GM20000 (cell line): Measurements from ENCODE around the gene CNPPD1.
A peak's percentile ranks its signal among the peaks of the same experiment; 100 is the strongest.

Experiments used
- DNase-seq: peaks from one replicate; pipeline ENCODE4 v3.0.0; 2012; ENCODE audit warnings: low spot score
- TF ChIP-seq, protein P1 (sequence below): IDR thresholded peaks from 2 replicates; pipeline ENCODE4 v1.5.1; 2012; ENCODE audit warnings: mild to moderate bottlenecking, control low read depth; ENCODE audit errors: extremely low read depth, missing control alignments

CNPPD1 gene

DNA sequence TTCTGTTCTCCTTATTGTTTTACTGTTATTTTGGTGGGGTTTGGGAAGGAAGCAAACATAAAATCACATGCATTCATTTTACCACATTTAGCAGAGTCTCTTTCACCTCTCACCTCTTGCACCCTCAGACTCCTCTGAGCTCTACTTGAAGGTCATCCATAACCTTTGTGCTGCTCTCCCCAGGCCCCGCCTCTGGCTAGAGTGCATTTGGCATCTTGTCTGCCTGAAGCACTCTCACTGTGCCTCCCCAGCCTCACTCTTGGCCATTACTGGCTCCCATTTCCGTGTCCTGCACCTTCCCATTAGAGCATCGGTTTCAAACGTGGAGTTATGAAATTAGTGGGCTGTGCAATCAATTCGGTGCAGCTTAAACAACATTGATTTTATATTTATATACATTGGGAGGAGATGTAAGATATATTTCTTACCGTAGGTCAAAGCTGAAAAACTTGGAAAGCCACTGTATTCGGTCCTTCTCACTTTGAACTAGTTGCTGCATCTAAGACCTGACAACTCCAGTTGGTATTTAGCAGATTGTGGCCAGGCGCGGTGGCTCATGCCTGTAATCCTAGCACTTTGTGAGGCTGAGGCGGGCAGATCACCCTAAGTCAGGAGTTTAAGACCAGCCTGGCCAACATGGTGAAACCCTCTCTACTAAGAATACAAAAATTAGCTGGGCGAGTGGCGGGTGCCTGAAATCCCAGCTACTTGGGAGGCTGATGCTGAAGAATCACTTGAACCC, 22.9 kb upstream of the CNPPD1 start:
- DNase-seq = no peak
- TF ChIP-seq, protein P1, sequence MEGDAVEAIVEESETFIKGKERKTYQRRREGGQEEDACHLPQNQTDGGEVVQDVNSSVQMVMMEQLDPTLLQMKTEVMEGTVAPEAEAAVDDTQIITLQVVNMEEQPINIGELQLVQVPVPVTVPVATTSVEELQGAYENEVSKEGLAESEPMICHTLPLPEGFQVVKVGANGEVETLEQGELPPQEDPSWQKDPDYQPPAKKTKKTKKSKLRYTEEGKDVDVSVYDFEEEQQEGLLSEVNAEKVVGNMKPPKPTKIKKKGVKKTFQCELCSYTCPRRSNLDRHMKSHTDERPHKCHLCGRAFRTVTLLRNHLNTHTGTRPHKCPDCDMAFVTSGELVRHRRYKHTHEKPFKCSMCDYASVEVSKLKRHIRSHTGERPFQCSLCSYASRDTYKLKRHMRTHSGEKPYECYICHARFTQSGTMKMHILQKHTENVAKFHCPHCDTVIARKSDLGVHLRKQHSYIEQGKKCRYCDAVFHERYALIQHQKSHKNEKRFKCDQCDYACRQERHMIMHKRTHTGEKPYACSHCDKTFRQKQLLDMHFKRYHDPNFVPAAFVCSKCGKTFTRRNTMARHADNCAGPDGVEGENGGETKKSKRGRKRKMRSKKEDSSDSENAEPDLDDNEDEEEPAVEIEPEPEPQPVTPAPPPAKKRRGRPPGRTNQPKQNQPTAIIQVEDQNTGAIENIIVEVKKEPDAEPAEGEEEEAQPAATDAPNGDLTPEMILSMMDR = no peak

DNA sequence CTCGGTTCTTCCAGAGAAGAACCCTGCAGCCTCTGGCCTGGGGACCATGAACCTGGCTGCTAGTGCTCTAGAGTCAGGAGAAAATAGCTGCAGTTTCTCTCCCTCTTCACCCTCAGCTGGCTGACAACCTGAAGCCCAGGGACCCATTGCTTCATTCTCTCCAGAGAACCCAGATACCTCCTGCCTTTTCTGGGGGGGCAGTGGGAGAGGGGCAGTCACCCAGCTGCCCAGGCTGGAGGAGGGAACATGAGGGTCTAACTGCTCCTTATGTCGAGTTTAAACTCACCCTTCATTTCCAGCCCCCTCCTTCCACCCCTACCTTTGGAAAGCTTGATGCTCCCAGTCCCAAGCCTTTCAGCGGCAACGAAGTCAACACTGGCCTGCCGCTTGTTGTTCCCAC, 22.2 kb upstream of the CNPPD1 start:
- TF ChIP-seq, protein P1 = no peak
- DNase-seq = no peak

DNA sequence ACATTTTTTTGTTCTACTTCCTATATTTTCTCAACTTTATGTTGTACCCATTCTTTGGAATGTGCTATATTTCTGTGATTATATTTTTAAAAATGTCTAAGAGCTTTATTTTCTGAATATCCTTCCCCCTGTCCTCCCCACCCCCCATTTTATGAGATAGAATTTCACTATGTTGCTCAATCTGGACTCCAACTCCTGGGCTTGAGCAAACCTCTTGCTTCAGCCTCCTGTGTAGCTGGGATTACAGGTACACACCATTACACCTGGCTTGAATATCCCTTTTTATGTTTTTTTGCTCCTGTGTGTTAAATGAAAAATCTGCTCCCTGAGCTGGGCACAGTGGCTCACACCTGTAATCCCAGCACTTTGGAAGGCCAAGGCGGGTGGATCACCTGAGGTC, 20.7 kb upstream of the CNPPD1 start:
- TF ChIP-seq, protein P1 = no peak
- no peak for DNase-seq

DNA sequence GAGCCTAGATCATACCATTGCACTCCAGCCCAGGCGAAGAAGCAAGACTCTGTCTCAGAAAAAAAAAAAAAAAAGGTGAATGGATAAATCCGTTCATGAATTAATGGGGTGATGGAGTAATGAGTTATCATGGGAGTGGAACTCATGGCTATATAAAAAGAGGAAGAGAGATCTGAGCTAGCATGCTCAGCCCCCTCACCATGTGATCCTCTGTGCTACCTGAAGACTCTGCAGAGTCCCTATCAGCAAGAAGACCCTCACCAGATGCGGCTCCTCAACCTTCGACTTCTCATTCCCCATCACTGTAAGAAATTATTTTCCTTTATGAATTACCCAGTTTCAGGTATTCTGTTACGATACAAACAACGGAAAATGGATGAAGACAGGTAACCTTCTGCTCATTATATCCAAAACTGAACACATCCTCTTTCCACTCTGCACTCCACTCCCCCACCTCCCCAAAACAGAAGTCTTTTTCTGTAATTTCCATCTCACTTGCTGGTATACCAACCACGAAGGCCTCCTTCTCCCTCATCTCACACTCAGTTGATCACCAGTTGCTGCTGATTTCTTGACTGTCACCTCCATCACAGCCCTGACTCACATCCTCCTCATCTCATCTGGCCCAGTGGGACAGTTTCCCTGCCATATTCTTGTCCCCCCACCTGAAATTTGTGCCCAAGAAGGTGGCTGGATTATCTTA, 10.2 kb upstream of the CNPPD1 start:
- TF ChIP-seq, protein P1 = no peak

DNA sequence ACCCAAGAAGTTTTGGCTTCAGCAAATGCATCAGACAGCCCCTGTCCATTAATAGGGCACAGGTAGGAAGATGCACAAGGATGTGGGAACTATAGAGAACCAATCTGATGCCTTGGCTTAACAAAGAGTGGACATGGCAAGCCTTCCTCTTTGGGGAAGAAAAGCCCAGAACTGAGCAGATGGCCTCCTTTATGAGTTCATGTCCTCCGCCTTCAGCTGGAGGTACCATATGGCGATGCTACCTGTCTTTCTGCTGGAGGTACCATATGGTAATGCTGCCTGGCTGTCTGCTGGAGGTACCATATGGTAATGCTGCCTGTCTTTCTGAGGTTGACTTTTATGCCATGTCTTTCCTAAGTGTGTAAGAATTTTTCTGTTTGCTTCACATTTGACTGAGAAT, 7.4 kb upstream of the CNPPD1 start:
- DNase-seq = no peak
- TF ChIP-seq, protein P1 = no peak

More for the DNA sequence above, 10.2 kb upstream of the CNPPD1 start:
- DNase-seq = peak; percentile 31

DNA sequence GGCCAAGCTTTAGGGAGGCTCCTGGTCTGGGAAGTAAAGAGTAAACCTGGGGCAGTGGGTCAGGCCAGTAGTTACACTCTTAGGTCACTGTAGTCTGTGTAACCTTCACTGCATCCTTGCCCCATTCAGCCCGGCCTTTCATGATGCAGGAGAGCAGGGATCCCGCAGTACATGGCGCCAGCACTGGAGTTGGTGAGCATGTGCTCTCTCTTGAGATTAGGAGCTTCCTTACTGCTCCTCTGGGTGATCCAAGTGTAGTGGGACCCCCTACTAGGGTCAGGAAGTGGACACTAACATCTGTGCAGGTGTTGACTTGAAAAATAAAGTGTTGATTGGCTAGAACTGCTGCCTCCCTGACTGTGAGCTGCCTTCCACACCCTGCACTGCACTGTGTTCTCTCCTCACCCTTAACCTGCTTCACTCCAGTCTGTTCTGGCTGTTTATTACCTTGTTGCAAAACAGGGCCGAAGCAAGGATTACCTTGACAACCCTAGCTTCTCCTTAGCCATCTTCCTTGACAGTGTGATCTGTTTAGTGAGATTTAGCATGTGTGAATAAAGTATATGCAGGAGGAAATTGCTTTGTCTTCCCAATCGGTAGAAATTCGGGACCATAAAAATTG, 6.5 kb upstream of the CNPPD1 start:
- no peak for DNase-seq
- TF ChIP-seq, protein P1 = no peak
